CD8-positive, alpha-beta memory T cell (primary cell): Measurements from ENCODE around the gene TRAPPC5. TPM values are rescaled to one million over a fixed set of nuclear protein-coding genes. Genes with fewer than 3 reads are reported as not detected.
A peak's percentile ranks its signal among the peaks of the same experiment; 100 is the strongest.

Source experiments
- CTCF ChIA-PET: fragments of 350-600 bp; sonication (Branson Sonifier 250); formaldehyde crosslinking; loops from one replicate; lab custom pipeline; 2021; ENCODE audit warnings: antibody characterized with exemption; lab: Charles Lee
- POLR2A ChIA-PET: fragments of 350-600 bp; sonication (Branson Sonifier 250); formaldehyde crosslinking; loops from one replicate; lab custom pipeline; 2021; ENCODE audit warnings: antibody characterized with exemption; lab: Charles Lee
- DNase-seq, 5 donors: peaks; one replicate each; pipeline versions ENCODE4 v3.0.0 to v3.0.0-alpha.2; 2020 to 2022; ENCODE audit warnings: mixed read lengths in 1 of 5
- H3K27ac ChIP-seq: one replicate; pipeline ENCODE4 v1.7.0; 2013; ENCODE audit warnings: low read depth, mild to moderate bottlenecking, low read length, moderate library complexity
- H3K27me3 ChIP-seq: 2 replicates; pipeline ENCODE4 v1.7.0; 2013; ENCODE audit warnings: low read length, mild to moderate bottlenecking; ENCODE audit not compliant: insufficient read depth, poor library complexity, severe bottlenecking
- H3K36me3 ChIP-seq: 2 replicates; pipeline ENCODE4 v1.7.0; 2013; ENCODE audit warnings: mild to moderate bottlenecking, low read length, moderate library complexity; ENCODE audit not compliant: insufficient read depth
- H3K4me1 ChIP-seq: 2 replicates; pipeline ENCODE4 v1.7.0; 2013; ENCODE audit warnings: mild to moderate bottlenecking, low read length, moderate library complexity; ENCODE audit not compliant: insufficient read depth
- H3K4me3 ChIP-seq: 2 replicates; pipeline ENCODE4 v1.7.0; 2013; ENCODE audit warnings: mild to moderate bottlenecking, low read length
- H3K9me3 ChIP-seq: 2 replicates; pipeline ENCODE4 v1.7.0; 2013; ENCODE audit warnings: mild to moderate bottlenecking, low read length
- H3K27ac Mint-ChIP-seq, 8 donors: one replicate each; pipeline ENCODE4 v1.8.0; 2020 to 2021; ENCODE audit warnings: mixed read lengths in 8 of 8, mild to moderate bottlenecking in 6 of 8, inconsistent platforms in 3 of 8, moderate library complexity in 3 of 8
- H3K27me3 Mint-ChIP-seq, 2 donors: one replicate each; pipeline ENCODE4 v1.8.0; 2020 to 2021; ENCODE audit warnings: mixed read lengths in 2 of 2, mild to moderate bottlenecking in 1 of 2, moderate library complexity in 1 of 2
- H3K36me3 Mint-ChIP-seq, 3 donors: one replicate each; pipeline ENCODE4 v1.8.0; 2020 to 2021; ENCODE audit warnings: mixed read lengths in 3 of 3, inconsistent platforms in 1 of 3, mild to moderate bottlenecking in 1 of 3
- H3K4me1 Mint-ChIP-seq, 3 donors: one replicate each; pipeline ENCODE4 v1.8.0; 2020 to 2021; ENCODE audit warnings: mixed read lengths in 3 of 3, inconsistent platforms in 1 of 3, mild to moderate bottlenecking in 1 of 3
- H3K4me3 Mint-ChIP-seq, 7 donors: one replicate each; pipeline ENCODE4 v1.8.0; 2020 to 2021; ENCODE audit warnings: mixed read lengths in 7 of 7, mild to moderate bottlenecking in 6 of 7, moderate library complexity in 4 of 7, inconsistent platforms in 2 of 7
- H3K9me3 Mint-ChIP-seq, 5 donors: one replicate each; pipeline ENCODE4 v1.8.0; 2020 to 2022; ENCODE audit warnings: mixed read lengths in 5 of 5, mild to moderate bottlenecking in 3 of 5, moderate library complexity in 2 of 5, inconsistent platforms in 1 of 5
- polyA plus RNA-seq: library from polyadenylated mRNA; unstranded; fragments of 300-500 nt; fragmentation: Illumina TruSeq; gene quantifications from one replicate; pipeline ENCODE4 v1.2.3, GENCODE V29; 2021
- total RNA-seq, 2 experiments: library from RNA; stranded (reverse); gene quantifications; one replicate each; pipeline ENCODE4 v1.2.3, GENCODE V29; 2021

TRAPPC5 gene
- total and polyA plus RNA-seq, 3 experiments from 2014 or later: 63.5 to 155 (median 70.1) TPM

DNA sequence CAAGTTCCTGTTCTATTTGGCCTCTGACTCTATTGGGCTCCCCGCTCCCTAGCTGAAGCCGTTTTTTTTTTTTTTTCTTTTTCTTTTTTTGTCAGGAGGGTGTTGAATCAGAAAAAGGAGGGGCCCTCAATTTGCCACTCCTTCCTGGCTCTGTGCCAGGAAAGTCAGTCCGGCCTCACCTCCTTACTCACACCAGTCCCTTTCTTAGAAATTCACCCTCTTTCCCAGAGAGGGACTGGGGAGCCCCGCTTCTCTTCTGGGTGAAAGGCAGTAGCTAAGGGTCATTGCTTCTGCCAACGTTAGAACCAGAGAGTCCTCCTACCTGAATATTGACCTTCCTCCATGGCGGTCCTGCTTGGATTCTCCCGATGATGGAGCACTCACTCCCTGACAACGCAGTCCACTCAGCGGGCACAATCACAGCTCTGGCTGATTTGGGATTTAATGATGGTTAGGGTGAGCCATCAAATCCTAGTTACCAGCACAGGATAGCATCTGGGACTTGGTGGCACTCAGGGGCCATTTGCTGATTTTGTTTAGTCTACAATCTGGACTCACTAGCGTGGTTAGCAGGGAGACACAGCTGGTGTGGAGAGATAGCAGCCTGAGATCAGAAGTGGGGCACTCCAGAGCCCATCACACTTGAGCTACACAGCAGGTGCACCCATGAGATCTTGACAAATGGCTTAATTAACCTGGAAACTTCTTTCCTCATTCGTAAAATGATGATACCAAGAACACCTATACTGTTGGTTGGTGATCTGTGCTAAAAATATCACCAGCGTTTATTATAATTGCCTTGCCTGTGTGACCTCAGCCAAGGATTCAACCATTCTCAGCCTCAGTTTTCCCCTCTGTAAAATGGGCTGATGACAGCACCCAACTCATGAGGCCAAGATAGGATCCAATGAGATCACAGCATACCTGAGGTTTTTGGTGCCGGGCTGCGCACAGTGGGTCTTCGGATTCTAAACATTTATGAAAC is 19.1 kb downstream of the TRAPPC5 start:
- Histone ChIP-seq H3K4me1 (peaks cover 9% of the 10 kb centered on the region), H3K27me3 (no peaks in the 10 kb centered on the region), H3K36me3 (no peaks in the 10 kb centered on the region), H3K4me3 (no peak overlapping the region), H3K27ac (no peak overlapping the region), H3K9me3 (no peaks in the 10 kb centered on the region)
- no peak overlapping the region for H3K4me3 Mint-ChIP-seq
- ChIA-PET POLR2A (no interaction called here), CTCF (interaction anchor here (2.6 kb wide), 1 partner anchor 19 kb away, joined by 15 read pairs; the partner anchor contains the start of gene TRAPPC5)
- peak overlapping the region in 2 of 8 donors; percentile 15 to 77 for H3K27ac Mint-ChIP-seq
- H3K27me3 Mint-ChIP-seq: peaks cover 17 to 23% of the 10 kb centered on the region in 2 donors
- H3K36me3 Mint-ChIP-seq: no peaks in the 10 kb centered on the region
- peaks cover 3 to 18% (median 11%) of the 10 kb centered on the region in 3 donors for H3K4me1 Mint-ChIP-seq
- DNase-seq: no peak
- no peaks in the 10 kb centered on the region for H3K9me3 Mint-ChIP-seq

DNA sequence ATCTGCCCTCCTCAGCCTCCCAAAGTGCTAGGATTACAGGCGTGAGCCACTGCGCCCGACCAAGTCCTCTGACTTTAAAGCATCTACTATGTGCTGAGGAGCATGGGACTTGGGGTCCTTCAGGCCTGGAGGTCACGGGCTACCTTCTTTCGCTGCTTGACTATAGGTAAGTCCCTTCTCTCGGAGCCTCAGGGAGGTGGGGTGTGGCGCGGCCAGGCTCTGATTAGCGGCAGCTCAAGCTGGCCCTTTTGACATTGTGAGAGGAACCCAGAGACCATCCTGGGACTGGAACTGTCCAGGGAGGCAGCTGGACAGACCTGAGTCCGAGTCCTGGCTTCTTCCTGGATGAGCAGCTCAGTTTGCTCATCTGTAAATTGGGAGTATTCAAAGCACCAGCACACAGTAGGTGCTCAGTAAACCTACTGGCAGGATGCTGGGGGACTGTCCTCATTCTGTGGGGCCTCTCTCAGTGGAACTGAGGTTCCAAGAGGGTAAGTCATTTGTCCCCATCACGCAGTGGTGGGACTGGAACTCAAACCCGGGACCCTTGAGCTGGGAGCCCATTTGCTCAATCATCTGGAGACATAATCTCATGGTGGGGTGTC is 20.5 kb downstream of the TRAPPC5 start:
- Mint-ChIP-seq H3K9me3 (no peaks in the 10 kb centered on the region), H3K27me3 (peaks cover 13 to 23% of the 10 kb centered on the region in 2 donors), H3K27ac (peak overlapping the region in 1 of 8 donors; percentile 27), H3K36me3 (no peaks in the 10 kb centered on the region), H3K4me3 (no peak overlapping the region), H3K4me1 (peaks cover 15 to 32% (median 26%) of the 10 kb centered on the region in 3 donors)
- Histone ChIP-seq H3K9me3 (no peaks in the 10 kb centered on the region), H3K36me3 (no peaks in the 10 kb centered on the region), H3K4me3 (no peak overlapping the region), H3K27ac (no peak overlapping the region), H3K27me3 (no peaks in the 10 kb centered on the region), H3K4me1 (peaks cover 22% of the 10 kb centered on the region)
- ChIA-PET CTCF (interaction anchor here (2.6 kb wide), 1 partner anchor 20 kb away, joined by 15 read pairs; the partner anchor contains the start of gene TRAPPC5), POLR2A (interaction anchor here (0.6 kb wide), 1 partner anchor 159 kb away, joined by 3 read pairs; no protein-coding TSS in a partner anchor)
- no peak for DNase-seq

DNA sequence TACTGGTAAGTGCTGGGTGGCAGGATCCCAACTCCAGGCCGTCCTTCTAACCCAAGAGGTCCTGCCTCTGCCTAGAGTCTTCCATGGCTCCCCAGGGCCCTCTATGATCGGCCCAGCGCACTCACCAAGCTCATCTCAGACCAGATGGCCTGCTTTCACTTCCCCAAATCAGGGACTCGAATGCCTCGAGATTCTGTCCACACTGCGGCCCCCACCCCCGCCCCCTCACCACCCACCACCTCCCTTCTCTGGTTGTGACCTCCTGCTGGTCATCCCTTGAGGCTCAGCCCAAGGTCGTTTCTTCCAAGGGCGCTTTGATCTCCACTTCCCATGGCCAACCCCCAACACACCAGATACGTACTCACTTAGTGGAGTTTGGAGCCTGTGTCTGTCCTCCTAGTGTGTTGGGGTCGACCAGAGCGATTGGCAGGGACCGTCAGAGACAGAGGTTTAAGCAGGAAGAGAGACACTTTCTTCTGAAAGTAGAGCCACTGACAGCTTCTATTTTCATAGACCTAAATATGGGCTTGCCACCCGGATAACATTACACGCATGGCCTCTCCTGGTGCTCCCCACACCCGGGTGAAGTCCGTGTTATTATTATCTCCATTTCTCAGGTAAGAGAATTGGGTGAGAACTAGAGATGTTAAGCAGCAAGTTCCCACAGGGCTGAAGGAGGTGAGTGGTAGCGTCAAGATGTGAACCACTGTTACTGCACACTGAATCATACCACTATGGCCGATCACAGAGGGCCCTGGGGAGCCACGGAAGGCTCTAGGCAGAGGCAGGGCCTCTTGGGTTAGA is 21.2 kb downstream of the TRAPPC5 start, which contains the start of gene FCER2:
FCER2 (minus strand) TSS at position 478 of the 804 bp plus-strand sequence. CDS start 2,371 bp downstream, outside the sequence.
- no peaks in the 10 kb centered on the region for H3K9me3 ChIP-seq
- H3K4me3 Mint-ChIP-seq: no peak within 1 kb of the TSS
- H3K4me1 Mint-ChIP-seq: peaks cover 22 to 39% (median 33%) of the 10 kb centered on the region in 3 donors
- no peaks in the 10 kb centered on the region for H3K9me3 Mint-ChIP-seq
- no peak for DNase-seq
- H3K36me3 Mint-ChIP-seq: no peaks in the 10 kb centered on the region
- ChIA-PET POLR2A (interaction anchor here (0.6 kb wide), 1 partner anchor 159 kb away, joined by 3 read pairs; no protein-coding TSS in a partner anchor), CTCF (no interaction called here)
- H3K36me3 ChIP-seq: no peaks in the 10 kb centered on the region
- H3K4me3 ChIP-seq: no peak within 1 kb of the TSS
- peak within 1 kb of the TSS in 5 of 8 donors; percentile 21 to 79 (median 27) for H3K27ac Mint-ChIP-seq
- H3K27me3 Mint-ChIP-seq: peaks cover 13 to 20% of the 10 kb centered on the region in 2 donors
- no peak within 1 kb of the TSS for H3K27ac ChIP-seq
- H3K4me1 ChIP-seq: peaks cover 29% of the 10 kb centered on the region
- no peaks in the 10 kb centered on the region for H3K27me3 ChIP-seq

DNA sequence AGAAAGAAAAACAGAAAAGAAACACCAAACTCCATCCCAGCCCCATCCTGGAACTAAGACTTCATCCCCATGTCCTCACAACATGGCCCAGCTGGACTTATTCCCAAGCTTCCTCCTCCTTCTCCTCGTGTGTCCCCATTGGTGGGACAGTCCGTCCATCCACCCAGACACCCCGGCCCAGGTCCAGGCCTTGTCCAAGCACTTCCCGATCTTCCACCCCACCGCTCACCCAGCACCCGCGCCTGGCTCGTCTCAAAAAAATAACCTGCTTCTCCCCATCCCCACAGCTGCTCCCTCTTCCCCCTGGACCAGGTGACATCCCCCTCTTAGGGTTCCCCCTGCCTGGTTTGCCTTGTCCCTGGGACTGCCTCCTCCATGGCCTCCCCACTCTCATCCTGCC is 22.7 kb downstream of the TRAPPC5 start:
- no peaks in the 10 kb centered on the region for H3K9me3 Mint-ChIP-seq
- ChIA-PET CTCF (no interaction called here), POLR2A (no interaction called here)
- H3K4me3 Mint-ChIP-seq: no peak overlapping the region
- no peak for DNase-seq
- H3K9me3 ChIP-seq: no peaks in the 10 kb centered on the region
- no peaks in the 10 kb centered on the region for H3K36me3 Mint-ChIP-seq
- H3K36me3 ChIP-seq: no peaks in the 10 kb centered on the region
- peak overlapping the region in 2 of 8 donors; percentile 40 to 75 for H3K27ac Mint-ChIP-seq
- H3K4me3 ChIP-seq: no peak overlapping the region
- H3K27me3 Mint-ChIP-seq: peaks cover 7 to 8% of the 10 kb centered on the region in 2 donors
- no peak overlapping the region for H3K27ac ChIP-seq
- H3K4me1 Mint-ChIP-seq: peaks cover 25 to 46% (median 35%) of the 10 kb centered on the region in 3 donors
- peaks cover 39% of the 10 kb centered on the region for H3K4me1 ChIP-seq
- no peaks in the 10 kb centered on the region for H3K27me3 ChIP-seq

DNA sequence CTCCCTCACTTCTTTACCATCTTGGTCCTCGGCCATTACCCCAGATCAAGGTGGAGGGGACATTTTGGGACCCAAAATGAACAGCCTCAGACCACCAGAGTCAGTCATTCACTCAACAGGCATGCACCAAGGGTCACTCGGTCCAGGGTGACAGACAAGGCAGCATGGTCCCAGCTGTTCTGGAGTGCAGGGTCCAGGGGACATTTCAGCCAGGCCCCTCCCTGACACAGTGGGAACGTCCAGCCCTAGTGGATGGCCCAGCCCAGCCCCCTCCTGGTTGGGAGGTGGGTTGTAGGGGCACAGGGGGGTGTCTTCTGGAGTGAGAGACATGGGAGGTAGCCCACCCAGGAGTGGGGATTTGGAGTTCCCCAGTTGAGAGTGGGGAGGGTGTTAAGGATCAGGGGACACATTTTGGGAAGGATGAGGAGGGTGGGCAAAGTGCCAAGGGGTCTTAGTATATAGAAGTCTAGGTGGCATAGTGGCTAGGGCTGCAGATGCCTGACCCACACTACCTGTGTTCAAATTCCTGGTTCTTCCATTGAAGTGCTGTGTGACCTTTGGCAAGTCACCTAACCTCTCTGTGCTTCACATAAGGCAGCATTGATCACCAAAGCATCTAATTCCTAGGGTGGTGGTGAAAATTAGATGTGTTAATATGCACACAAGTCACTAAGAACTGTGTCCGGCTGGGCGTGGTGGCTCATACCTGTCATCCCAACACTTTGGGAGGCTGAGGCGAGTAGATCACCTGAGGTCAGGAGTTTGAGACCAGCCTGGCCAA is 23.8 kb downstream of the TRAPPC5 start:
- no peak for DNase-seq
- Histone ChIP-seq H3K4me3 (no peak overlapping the region), H3K36me3 (no peaks in the 10 kb centered on the region), H3K4me1 (peaks cover 39% of the 10 kb centered on the region), H3K27ac (no peak overlapping the region), H3K9me3 (no peaks in the 10 kb centered on the region), H3K27me3 (no peaks in the 10 kb centered on the region)
- H3K36me3 Mint-ChIP-seq: no peaks in the 10 kb centered on the region
- H3K4me3 Mint-ChIP-seq: peak overlapping the region in 2 of 7 donors; percentile 9 to 41
- ChIA-PET POLR2A (interaction anchor here (0.6 kb wide), 1 partner anchor 256 kb away, joined by 7 read pairs; no protein-coding TSS in a partner anchor), CTCF (interaction anchor here (1.9 kb wide), 1 partner anchor 24 kb away, joined by 10 read pairs; the partner anchor contains the start of gene TRAPPC5)
- peaks cover 26 to 48% (median 35%) of the 10 kb centered on the region in 3 donors for H3K4me1 Mint-ChIP-seq
- H3K9me3 Mint-ChIP-seq: no peaks in the 10 kb centered on the region
- peaks cover 3 to 4% of the 10 kb centered on the region in 2 donors for H3K27me3 Mint-ChIP-seq
- H3K27ac Mint-ChIP-seq: peak overlapping the region in 4 of 8 donors; percentile 17 to 35 (median 33)

DNA sequence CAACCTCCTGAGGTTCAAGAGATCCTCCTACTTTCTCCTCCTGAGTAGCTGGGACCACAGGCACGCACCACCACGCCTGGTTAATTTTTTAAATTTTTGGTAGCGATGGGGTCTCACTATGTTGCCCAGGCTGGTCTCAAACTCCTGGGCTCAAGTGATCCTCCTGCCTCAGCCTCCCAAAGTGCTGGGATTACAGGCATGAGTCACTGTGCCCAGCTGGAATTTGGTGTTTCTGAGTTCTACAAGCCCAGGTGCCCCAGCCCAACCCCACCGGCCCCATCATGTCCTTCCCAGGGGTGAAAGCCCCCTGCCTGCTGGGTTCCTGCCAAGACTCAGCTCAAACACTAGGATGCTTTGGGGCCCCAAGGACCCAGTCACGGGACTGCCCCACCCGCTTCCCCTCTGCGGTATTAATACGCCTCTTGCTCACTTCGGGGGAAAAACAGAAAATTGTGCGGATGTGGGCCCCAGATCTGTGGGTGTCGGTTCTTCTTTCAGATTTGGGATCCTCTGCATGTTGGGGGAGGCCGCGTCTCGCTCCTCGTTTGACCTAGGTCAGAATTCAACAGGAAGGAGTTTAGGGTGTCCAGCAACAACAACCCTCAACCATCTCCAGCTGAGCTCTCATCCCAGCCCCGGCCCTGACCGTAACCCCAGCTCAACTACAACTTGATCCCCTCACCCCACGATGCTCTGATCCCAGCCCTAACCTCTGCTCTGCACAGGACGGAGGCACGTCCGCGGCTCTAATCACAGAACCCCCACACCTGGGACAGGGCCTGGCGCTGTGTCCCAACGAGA is 25.0 kb downstream of the TRAPPC5 start:
- Mint-ChIP-seq H3K27ac (peak overlapping the region; percentile 54 to 96 (median 94)), H3K4me3 (peak overlapping the region; percentile 36 to 89 (median 82)), H3K36me3 (no peaks in the 10 kb centered on the region), H3K9me3 (no peaks in the 10 kb centered on the region), H3K27me3 (no peaks in the 10 kb centered on the region), H3K4me1 (peaks cover 24 to 45% (median 32%) of the 10 kb centered on the region in 3 donors)
- no peaks in the 10 kb centered on the region for H3K9me3 ChIP-seq
- DNase-seq: peak; percentile 46 to 82 (median 67)
- peak overlapping the region; percentile 3 for H3K4me3 ChIP-seq
- H3K27me3 ChIP-seq: no peaks in the 10 kb centered on the region
- no peaks in the 10 kb centered on the region for H3K36me3 ChIP-seq
- CTCF ChIA-PET: interaction anchor here (1.4 to 1.9 kb wide), 2 partner anchors 25 to 94 kb away, joined by 3 to 10 read pairs; partner anchors contain the start of gene TRAPPC5
- H3K4me1 ChIP-seq: peaks cover 43% of the 10 kb centered on the region
- no peak overlapping the region for H3K27ac ChIP-seq
- POLR2A ChIA-PET: interaction anchor here (0.7 to 1.6 kb wide), 3 partner anchors 13 to 94 kb away, joined by 3 to 4 read pairs (median 3); partner anchors contain the start of gene TRAPPC5
